Esophagus (tissue), 2 donors: ENCODE results near the gene SYNPO2. TPM values are rescaled to one million over a fixed set of nuclear protein-coding genes. Genes with fewer than 3 reads are reported as not detected.

ENCODE experiments used
- H3K27ac ChIP-seq, 2 donors: one replicate each; pipeline ENCODE4 v1.5.1; 2013; ENCODE audit warnings: low read depth in 2 of 2, mild to moderate bottlenecking in 2 of 2, inconsistent platforms in 1 of 2, low read length in 1 of 2, moderate library complexity in 1 of 2
- H3K27me3 ChIP-seq, 2 donors: one replicate each; pipeline ENCODE4 v1.6.1; 2013; ENCODE audit warnings: low read length in 2 of 2, control low read depth in 1 of 2, mild to moderate bottlenecking in 1 of 2; ENCODE audit not compliant: insufficient read depth in 2 of 2, control insufficient read depth in 1 of 2
- H3K36me3 ChIP-seq, 2 donors: one replicate each; pipeline ENCODE4 v1.6.1; 2013; ENCODE audit warnings: low read length in 1 of 2; ENCODE audit not compliant: control insufficient read depth in 2 of 2, insufficient read depth in 2 of 2
- H3K4me1 ChIP-seq, 2 donors: one replicate each; pipeline ENCODE4 v1.6.1; 2013; ENCODE audit warnings: low read length in 1 of 2; ENCODE audit not compliant: control insufficient read depth in 2 of 2, insufficient read depth in 2 of 2
- H3K4me3 ChIP-seq, 2 donors: one replicate each; pipeline ENCODE4 v1.5.1; 2013; ENCODE audit warnings: low read length in 2 of 2, mild to moderate bottlenecking in 2 of 2, low read depth in 1 of 2, moderate library complexity in 1 of 2
- H3K9me3 ChIP-seq, 2 donors: one replicate each; pipeline ENCODE4 v1.6.1; 2013; ENCODE audit warnings: mild to moderate bottlenecking in 2 of 2, low read depth in 1 of 2, low read length in 1 of 2, moderate library complexity in 1 of 2; ENCODE audit not compliant: control insufficient read depth in 2 of 2, insufficient read depth in 1 of 2
- WGBS, 2 donors: extraction: QIAGEN DNeasy Blood & Tissue Kit; methylation state at CpG; one replicate each; pipeline ENCODE4 v1.1.7; 2013; 5-methylcytosine and 5-hydroxymethylcytosine counted together
- polyA plus RNA-seq, 2 donors: library from polyadenylated mRNA; stranded (reverse); fragments of 200-250 nt; gene quantifications; one replicate each; pipeline ENCODE4 v1.2.3, GENCODE V29; 2013
- donor health status: healthy with polysubstance abuse.
- donor health status: Bipolar disorder and iron deficiency.

The SYNPO2 gene
- polyA plus RNA-seq, 2 donors: 22.0 to 46.9 TPM

DNA sequence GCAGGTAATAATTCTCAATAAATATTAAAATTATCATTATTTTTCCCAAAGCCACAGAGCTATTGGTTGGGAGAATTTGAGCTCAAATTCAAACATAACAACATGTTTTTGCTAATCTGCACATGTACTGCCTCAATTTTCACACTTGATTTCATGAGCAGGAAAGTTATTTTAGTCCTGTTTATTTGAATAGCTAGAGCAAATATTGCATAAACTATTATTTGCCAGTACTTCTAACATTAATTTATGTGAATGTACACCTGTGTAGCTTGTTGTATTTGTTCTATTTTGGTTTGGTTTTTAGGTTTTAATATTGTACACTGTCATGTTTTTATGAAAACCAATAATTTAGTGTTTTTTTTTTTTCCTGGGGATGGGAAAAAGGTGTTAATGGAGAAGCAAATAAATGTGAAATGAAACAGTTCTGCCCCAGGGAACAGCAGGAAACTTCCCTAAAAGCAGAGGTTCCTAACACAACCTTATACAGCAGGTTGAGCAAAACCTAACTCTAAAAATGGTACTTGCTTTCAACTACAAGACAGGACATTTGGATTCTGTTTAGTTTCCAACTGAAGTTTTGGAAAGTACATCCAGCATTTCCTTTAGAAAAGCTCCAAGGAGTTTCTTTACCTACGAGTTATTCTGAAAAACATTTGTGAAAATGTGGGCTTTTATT is 99.4 kb downstream of the SYNPO2 start:
- 56 to 65% methylated on average over 1 of the region's 1 CpG for WGBS, 2 donors
- no peaks in the 10 kb centered on the region for H3K36me3 ChIP-seq
- H3K4me1 ChIP-seq: peaks cover 0 to 2% of the 10 kb centered on the region in 2 donors
- no peaks in the 10 kb centered on the region for H3K9me3 ChIP-seq
- no peak overlapping the region for H3K4me3 ChIP-seq
- no peaks in the 10 kb centered on the region for H3K27me3 ChIP-seq
- H3K27ac ChIP-seq: no peak overlapping the region

DNA sequence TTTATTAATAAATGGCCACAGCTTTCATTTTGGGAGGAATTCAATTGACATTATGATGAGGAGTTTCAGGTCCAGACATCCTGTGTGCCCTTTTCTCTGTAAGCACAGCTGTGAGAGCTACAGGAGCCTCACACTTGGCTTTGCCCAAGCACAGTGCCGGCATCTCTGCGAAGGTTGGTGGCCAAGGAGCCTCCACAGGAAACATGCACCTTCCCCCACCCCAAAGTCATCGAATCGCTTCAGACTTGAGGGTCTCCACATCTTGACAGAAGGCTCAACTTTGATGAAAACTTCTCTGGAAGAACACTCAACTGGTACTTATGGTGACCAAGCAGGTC is 100.0 kb downstream of the SYNPO2 start:
- peaks cover 0 to 2% of the 10 kb centered on the region in 2 donors for H3K4me1 ChIP-seq
- peak overlapping the region; percentile 74 to 89 for H3K27ac ChIP-seq
- no peaks in the 10 kb centered on the region for H3K36me3 ChIP-seq
- H3K9me3 ChIP-seq: no peaks in the 10 kb centered on the region
- 88 to 92% methylated on average over 4 of the region's 4 CpGs for WGBS, 2 donors
- no peaks in the 10 kb centered on the region for H3K27me3 ChIP-seq
- no peak overlapping the region for H3K4me3 ChIP-seq

- 49 to 70% methylated on average over 7 of the region's 7 CpGs for WGBS, 2 donors
- Histone ChIP-seq H3K4me1 (peaks cover 0 to 2% of the 10 kb centered on the region in 2 donors), H3K9me3 (no peaks in the 10 kb centered on the region), H3K27me3 (no peaks in the 10 kb centered on the region), H3K27ac (peak overlapping the region; percentile 74 to 92), H3K36me3 (no peaks in the 10 kb centered on the region), H3K4me3 (no peak overlapping the region)
Measured at GRCh38 chr4:118989098-118990080, 100.7 kb downstream of the SYNPO2 start.

- Histone ChIP-seq H3K4me1 (peaks cover 0 to 2% of the 10 kb centered on the region in 2 donors), H3K27ac (peak overlapping the region; percentile 19 to 27), H3K9me3 (no peaks in the 10 kb centered on the region), H3K4me3 (peak overlapping the region in 1 of 2 donors; percentile 4), H3K27me3 (no peaks in the 10 kb centered on the region), H3K36me3 (no peaks in the 10 kb centered on the region)
- 47 to 49% methylated on average over 5 of the region's 5 CpGs for WGBS, 2 donors
Measured at GRCh38 chr4:118991686-118992085, 103.0 kb downstream of the SYNPO2 start.

DNA sequence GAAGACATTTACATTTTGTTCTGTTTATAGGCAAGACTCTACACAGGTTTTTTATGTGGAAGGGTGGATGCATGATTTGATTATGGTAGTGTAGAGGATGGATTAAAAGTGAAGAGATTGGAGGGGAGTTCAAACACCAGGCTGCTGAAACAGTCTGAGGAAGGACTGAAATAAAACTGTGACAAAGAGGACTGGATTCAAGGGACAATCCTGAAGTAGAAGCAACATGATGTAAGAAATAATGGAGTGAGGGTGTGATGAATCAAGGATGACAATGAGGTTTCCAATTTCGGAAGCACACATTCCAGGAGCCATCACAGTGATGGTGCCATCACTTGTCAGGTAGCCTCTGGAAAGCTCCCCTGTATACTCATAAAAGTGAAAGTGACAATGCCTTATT is 103.5 kb downstream of the SYNPO2 start:
- H3K27me3 ChIP-seq: no peaks in the 10 kb centered on the region
- H3K9me3 ChIP-seq: no peaks in the 10 kb centered on the region
- H3K36me3 ChIP-seq: no peaks in the 10 kb centered on the region
- H3K4me3 ChIP-seq: no peak overlapping the region
- 78 to 92% methylated on average over 1 of the region's 1 CpG for WGBS, 2 donors
- H3K27ac ChIP-seq: peak overlapping the region; percentile 19 to 27
- H3K4me1 ChIP-seq: peaks cover 0 to 2% of the 10 kb centered on the region in 2 donors

DNA sequence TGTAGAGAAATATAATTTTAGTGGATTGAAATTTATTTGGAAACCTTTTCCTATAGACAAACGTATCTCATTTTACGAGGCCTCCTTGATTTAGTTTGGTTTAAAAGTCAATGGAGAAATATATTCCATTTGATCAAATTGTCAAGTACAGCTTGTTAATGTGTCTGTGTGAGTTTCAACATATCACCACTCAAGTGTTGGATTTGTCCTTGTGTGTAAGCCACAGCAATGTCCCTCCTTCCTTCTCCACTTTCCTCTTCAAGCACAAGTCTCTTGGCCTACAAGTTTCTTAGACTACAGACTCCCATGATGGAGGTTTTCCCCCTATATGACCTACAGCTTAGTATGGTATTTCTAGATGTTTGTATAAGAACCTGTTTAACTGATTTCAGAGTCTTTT is 104.7 kb downstream of the SYNPO2 start:
- H3K27me3 ChIP-seq: no peaks in the 10 kb centered on the region
- no peak overlapping the region for H3K4me3 ChIP-seq
- no peaks in the 10 kb centered on the region for H3K9me3 ChIP-seq
- 84 to 94% methylated on average over 2 of the region's 2 CpGs for WGBS, 2 donors
- H3K36me3 ChIP-seq: no peaks in the 10 kb centered on the region
- no peak overlapping the region for H3K27ac ChIP-seq
- peaks cover 0 to 2% of the 10 kb centered on the region in 2 donors for H3K4me1 ChIP-seq

DNA sequence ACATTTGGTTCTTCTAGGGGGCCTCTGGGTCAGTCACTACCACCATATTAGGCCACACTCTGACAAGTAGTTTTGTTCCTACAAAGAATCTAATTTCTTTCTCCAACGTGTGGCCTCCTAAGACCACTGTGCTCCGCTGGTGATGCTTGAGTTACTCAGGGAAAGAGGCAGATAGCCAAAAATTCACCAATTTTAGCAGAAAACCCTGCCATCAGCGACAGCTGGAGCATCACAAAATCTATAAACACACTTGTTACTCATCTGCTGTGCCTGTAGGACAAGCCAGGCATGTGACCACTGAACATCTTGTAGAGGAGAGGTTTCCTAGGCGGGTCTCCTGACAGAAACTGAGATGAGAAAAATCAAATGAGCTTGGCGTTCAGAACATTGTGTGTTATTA is 105.4 kb downstream of the SYNPO2 start:
- Histone ChIP-seq H3K4me3 (no peak overlapping the region), H3K9me3 (no peaks in the 10 kb centered on the region), H3K27me3 (no peaks in the 10 kb centered on the region), H3K27ac (peak overlapping the region in 1 of 2 donors; percentile 55), H3K36me3 (no peaks in the 10 kb centered on the region), H3K4me1 (no peaks in the 10 kb centered on the region)
- WGBS, 2 donors: 65 to 67% methylated on average over 5 of the region's 5 CpGs

DNA sequence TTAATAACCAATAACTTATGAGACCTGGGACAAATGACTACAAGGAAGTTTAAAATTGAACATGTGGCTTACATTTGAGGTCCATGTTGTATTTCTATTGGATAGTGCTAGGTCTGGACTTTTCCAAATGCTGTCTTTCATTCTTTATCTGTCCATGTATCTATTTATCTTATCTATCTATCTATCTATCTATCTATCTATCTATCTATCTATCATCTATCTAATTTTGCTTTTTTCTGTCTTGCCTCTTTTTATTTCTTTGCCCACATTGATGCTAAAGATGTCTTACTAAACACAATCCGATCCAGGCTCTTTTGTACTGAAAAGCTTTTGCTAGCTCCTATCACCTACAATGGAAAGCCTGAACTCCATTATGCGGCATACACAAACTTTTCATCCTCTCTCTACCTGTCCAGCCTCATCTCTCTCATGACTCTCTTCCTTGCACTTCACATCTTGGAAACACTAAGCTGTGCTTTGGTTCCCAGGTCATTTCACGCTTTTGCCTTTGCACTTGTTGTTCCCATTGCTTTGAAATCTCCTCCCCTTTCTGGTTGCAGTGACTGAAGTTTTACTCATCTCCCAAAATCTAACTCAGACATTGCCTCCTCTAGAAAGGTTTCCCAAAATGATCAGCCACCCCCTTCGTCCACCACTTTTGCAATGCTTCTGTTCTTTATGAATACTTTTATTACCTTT is 107.2 kb downstream of the SYNPO2 start:
- no peaks in the 10 kb centered on the region for H3K4me1 ChIP-seq
- 90 to 93% methylated on average over 4 of the region's 4 CpGs for WGBS, 2 donors
- no peaks in the 10 kb centered on the region for H3K27me3 ChIP-seq
- H3K36me3 ChIP-seq: no peaks in the 10 kb centered on the region
- H3K27ac ChIP-seq: peak overlapping the region in 1 of 2 donors; percentile 21
- H3K4me3 ChIP-seq: no peak overlapping the region
- H3K9me3 ChIP-seq: no peaks in the 10 kb centered on the region

DNA sequence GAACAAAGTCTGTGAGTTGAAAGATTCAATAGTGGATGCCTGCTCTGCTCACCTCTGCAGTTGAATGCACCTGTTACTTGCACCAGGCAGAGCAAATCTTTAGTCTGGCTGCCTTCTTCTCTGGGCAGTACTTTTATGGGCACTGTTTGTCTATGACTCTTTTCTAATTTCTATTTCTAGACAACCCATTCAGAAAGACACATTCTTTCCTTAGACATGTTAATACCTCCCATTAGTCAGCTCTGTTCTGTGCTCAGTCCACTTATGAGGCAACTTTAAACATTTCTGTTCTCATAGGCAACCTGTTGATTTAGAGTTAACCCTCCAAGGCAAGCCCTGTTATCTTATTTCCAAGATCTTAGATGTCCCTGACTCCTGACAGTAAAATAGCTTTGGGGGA is 108.9 kb downstream of the SYNPO2 start:
- H3K27ac ChIP-seq: peak overlapping the region in 1 of 2 donors; percentile 22
- H3K27me3 ChIP-seq: no peaks in the 10 kb centered on the region
- H3K36me3 ChIP-seq: no peaks in the 10 kb centered on the region
- no peaks in the 10 kb centered on the region for H3K4me1 ChIP-seq
- H3K9me3 ChIP-seq: no peaks in the 10 kb centered on the region
- H3K4me3 ChIP-seq: no peak overlapping the region
